Measurements from ENCODE around the gene SGCA. TPM values are rescaled to one million over a fixed set of nuclear protein-coding genes. Genes with fewer than 3 reads are reported as not detected.

The SGCA gene
- total RNA-seq, 2 donors from 2014 or later: 1.7 to 2.3 TPM

DNA sequence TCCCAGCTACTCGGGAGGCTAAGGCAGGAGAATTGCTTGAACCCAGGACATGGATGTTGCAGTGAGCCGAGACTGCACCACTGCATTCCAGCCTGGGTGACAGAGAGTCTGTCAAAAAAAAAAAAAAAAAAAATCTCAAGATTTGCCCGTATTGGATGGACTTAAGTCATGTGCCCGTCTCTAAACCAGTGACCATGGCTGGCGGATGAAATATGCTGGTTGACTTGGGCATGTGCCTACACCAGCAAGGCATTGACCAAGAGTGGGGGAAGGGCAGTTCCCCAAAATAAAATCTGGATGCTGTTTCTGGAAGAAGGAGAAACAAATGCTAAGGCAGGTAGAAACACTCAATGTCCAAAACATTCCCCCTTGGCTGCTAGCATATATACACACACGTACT, 57.1 kb downstream of the SGCA start:
- H3K4me3 Mint-ChIP-seq: no peak overlapping the region
- H3K4me1 Mint-ChIP-seq (ENCODE audit: low read depth): peaks cover 6% of the 10 kb centered on the region
- peaks cover 3% of the 10 kb centered on the region for H3K27me3 Mint-ChIP-seq (ENCODE audit: low read depth)
- ATAC-seq (replicated peaks in 1 of 2) (no peak), DNase-seq (no peak)
- no peak overlapping the region for H3K27ac Mint-ChIP-seq
- peaks cover 6% of the 10 kb centered on the region in 2 donors for H3K36me3 Mint-ChIP-seq (ENCODE audit: insufficient read depth in 2 of 2)
- peaks cover 3 to 6% of the 10 kb centered on the region in 2 donors for H3K9me3 Mint-ChIP-seq

Other genes with a start within 250 kb of the SGCA start
- gene DLX4, start 196.8 kb upstream of the SGCA start, total RNA-seq: 1 to 10 TPM; 1.9 to 3.0 TPM
- gene DLX3, start 170.8 kb upstream of the SGCA start, total RNA-seq: under 1 TPM in 1 of 2 donors, not detected in 1; 0.12 TPM
- gene ITGA3, start 109.9 kb upstream of the SGCA start, total RNA-seq: 10 to 100 TPM; 16.6 to 16.9 TPM
- gene PDK2, start 70.7 kb upstream of the SGCA start, total RNA-seq: 10 to 100 TPM; 26.6 to 34.6 TPM
- gene SAMD14, start 35.8 kb upstream of the SGCA start, total RNA-seq: 1 to 10 TPM; 3.3 to 6.9 TPM
- 100 to 1,000 TPM; 111 to 128 TPM for gene PPP1R9B, start 15.3 kb upstream of the SGCA start, total RNA-seq
- 10 to 100 TPM in 1 of 2 donors, 1 to 10 TPM in 1; 9.8 to 10.3 TPM for gene COL1A1, start 35.6 kb downstream of the SGCA start, total RNA-seq
- gene TMEM92, start 108.5 kb downstream of the SGCA start, total RNA-seq: under 1 TPM in 1 of 2 donors, not detected in 1; 0.51 TPM
- gene XYLT2, start 180.1 kb downstream of the SGCA start, total RNA-seq: 10 to 100 TPM; 24.2 to 43.8 TPM
- 10 to 100 TPM; 44.6 to 45.9 TPM for gene MRPL27, start 207.2 kb downstream of the SGCA start, total RNA-seq
- gene EME1, start 207.2 kb downstream of the SGCA start, total RNA-seq: 10 to 100 TPM; 42.9 to 43.1 TPM
- 10 to 100 TPM; 57.6 to 63.6 TPM for gene LRRC59, start 231.5 kb downstream of the SGCA start, total RNA-seq